CD14-positive monocyte (primary cell): ENCODE measurements around the gene CUEDC1. TPM values are rescaled to one million over a fixed set of nuclear protein-coding genes. Genes with fewer than 3 reads are reported as not detected.

Experiments
- DNase-seq, 3 donors: peaks; one replicate each; pipeline ENCODE4 v3.0.0-alpha.2; 2011 to 2022
- H2AFZ ChIP-seq: 2 replicates; pipeline ENCODE4 v1.6.0; 2012; ENCODE audit warnings: mild to moderate bottlenecking, low read depth, low read length, inconsistent platforms; ENCODE audit not compliant: insufficient read depth, poor library complexity, severe bottlenecking
- H3K27ac ChIP-seq, 2 donors: 1 replicate in 1 of 2; 2 replicates in 1 of 2; pipeline ENCODE4 v1.5.1; 2012 to 2013; ENCODE audit warnings: low read length in 2 of 2, control low read depth in 1 of 2, inconsistent platforms in 1 of 2, low read depth in 1 of 2, mild to moderate bottlenecking in 1 of 2
- H3K27me3 ChIP-seq, 2 donors: one replicate each; pipeline versions ENCODE4 v1.6.0 to v1.6.1; 2011 to 2013; ENCODE audit warnings: low read length in 2 of 2; ENCODE audit not compliant: control insufficient read depth in 2 of 2, insufficient read depth in 2 of 2
- H3K36me3 ChIP-seq, 2 donors: replicated peaks in 1 of 2; 1 replicate in 1 of 2; 2 replicates in 1 of 2; pipeline versions ENCODE4 v1.5.1 to v1.6.1; 2012 to 2013; ENCODE audit warnings: low read length in 2 of 2, control low read depth in 1 of 2, inconsistent platforms in 1 of 2, mild to moderate bottlenecking in 1 of 2; ENCODE audit not compliant: insufficient read depth in 2 of 2, control insufficient read depth in 1 of 2
- H3K4me1 ChIP-seq, 2 donors: 1 replicate in 1 of 2; 2 replicates in 1 of 2; pipeline versions ENCODE4 v1.5.1 to v1.6.1; 2012 to 2013; ENCODE audit warnings: low read length in 2 of 2, control low read depth in 1 of 2, inconsistent platforms in 1 of 2, mild to moderate bottlenecking in 1 of 2, moderate library complexity in 1 of 2; ENCODE audit not compliant: insufficient read depth in 2 of 2, control insufficient read depth in 1 of 2
- H3K4me2 ChIP-seq: replicated peaks from 2 replicates; pipeline ENCODE3; 2012; ENCODE audit warnings: low read length, moderate library complexity, mild to moderate bottlenecking; ENCODE audit not compliant: poor library complexity, severe bottlenecking; ENCODE audit errors: extremely low read depth
- H3K4me3 ChIP-seq, 3 experiments: fragments of 200-600 bp in 1 of 3; sonication (generic) in 1 of 3; replicated peaks in 1 of 3; 1 replicate in 2 of 3; 2 replicates in 1 of 3; pipeline ENCODE4 v1.5.1; 2011 to 2013; ENCODE audit warnings: low read length in 3 of 3, mild to moderate bottlenecking in 3 of 3, control low read depth in 2 of 3, low read depth in 2 of 3, inconsistent platforms in 1 of 3, moderate library complexity in 1 of 3
- H3K79me2 ChIP-seq: 2 replicates; pipeline ENCODE4 v1.6.0; 2012; ENCODE audit warnings: mild to moderate bottlenecking, control low read depth, inconsistent platforms, low read length, moderate library complexity; ENCODE audit not compliant: insufficient read depth
- H3K9ac ChIP-seq: 2 replicates; pipeline ENCODE4 v1.6.0; 2017; ENCODE audit warnings: low read length, mild to moderate bottlenecking; ENCODE audit not compliant: insufficient read depth, poor library complexity, severe bottlenecking
- H3K9me3 ChIP-seq, 2 donors: replicated peaks in 1 of 2; 1 replicate in 1 of 2; 2 replicates in 1 of 2; pipeline versions ENCODE4 v1.5.1 to v1.6.1; 2012 to 2013; ENCODE audit warnings: low read length in 2 of 2, control low read depth in 1 of 2; ENCODE audit not compliant: control insufficient read depth in 1 of 2, insufficient read depth in 1 of 2
- H4K20me1 ChIP-seq: 2 replicates; pipeline ENCODE4 v1.6.0; 2012; ENCODE audit warnings: mild to moderate bottlenecking, low read length, control low read depth, moderate library complexity; ENCODE audit not compliant: insufficient read depth
- H3K27ac Mint-ChIP-seq, 7 donors: one replicate each; pipeline ENCODE4 v1.8.0; 2020; ENCODE audit warnings: mild to moderate bottlenecking in 7 of 7, mixed read lengths in 7 of 7, moderate library complexity in 6 of 7, inconsistent platforms in 2 of 7
- H3K27me3 Mint-ChIP-seq, 3 donors: one replicate each; pipeline ENCODE4 v1.8.0; 2021 to 2022; ENCODE audit warnings: low read depth in 3 of 3, mild to moderate bottlenecking in 3 of 3, mixed read lengths in 3 of 3, moderate library complexity in 3 of 3, inconsistent platforms in 1 of 3
- H3K36me3 Mint-ChIP-seq, 2 donors: one replicate each; pipeline ENCODE4 v1.8.0; 2020; ENCODE audit warnings: mixed read lengths in 2 of 2, inconsistent platforms in 1 of 2, mild to moderate bottlenecking in 1 of 2
- H3K4me1 Mint-ChIP-seq: one replicate; pipeline ENCODE4 v1.8.0; 2020; ENCODE audit warnings: mild to moderate bottlenecking, mixed read lengths
- H3K4me3 Mint-ChIP-seq, 2 donors: one replicate each; pipeline ENCODE4 v1.8.0; 2020; ENCODE audit warnings: mild to moderate bottlenecking in 2 of 2, mixed read lengths in 2 of 2, moderate library complexity in 1 of 2
- H3K9me3 Mint-ChIP-seq, 7 donors: one replicate each; pipeline ENCODE4 v1.8.0; 2020 to 2022; ENCODE audit warnings: mixed read lengths in 7 of 7, mild to moderate bottlenecking in 6 of 7, moderate library complexity in 6 of 7, inconsistent platforms in 2 of 7
- CTCF ChIP-seq: fragments of 200-600 bp; IDR thresholded peaks from one replicate; pipeline ENCODE4 v1.8.0; 2022; ENCODE audit warnings: antibody characterized with exemption, mild to moderate bottlenecking
- WGBS: methylation state at CpG from one replicate; pipeline ENCODE4 v1.1.5; 2013; ENCODE audit warnings: missing lambda C conversion rate; ENCODE audit not compliant: insufficient coverage; 5-methylcytosine and 5-hydroxymethylcytosine counted together
- intact Hi-C, 2 donors: fragments of 100-400 bp; cut with micrococcal nuclease; formaldehyde crosslinking; loops; one replicate each; pipeline versions ENCODE4 v1.15.0 to v1.15.1; 2023
- polyA plus RNA-seq, 3 donors: library from polyadenylated mRNA; depleted of rRNA in 1 of 3; unstranded in 2 of 3; stranded (reverse) in 1 of 3; fragments of 300-500 nt in 2 of 3; fragments of >200 nt in 1 of 3; fragmentation: Illumina TruSeq in 2 of 3; gene quantifications; 1 replicate in 2 of 3; 2 replicates in 1 of 3; pipeline ENCODE4 v1.2.3, GENCODE V29; 2012 to 2021

CUEDC1 gene
- polyA plus RNA-seq, 3 donors = 4.2 to 31.0 (median 4.3) TPM

GRCh38 chr17:57987581-57988300 is 32.5 kb upstream of the CUEDC1 start, which contains the start of gene VEZF1:
TSS of gene VEZF1 (minus strand) at chr17:57988254. CDS start at chr17:57988111, 143 bp downstream.
- TF ChIP-seq CTCF = no peak
- WGBS = 0% methylated on average over 40 of the region's 74 CpGs
- peak within 1 kb of the TSS; percentile 95 for H2AFZ ChIP-seq
- no peaks in the 10 kb centered on the region for H3K27me3 ChIP-seq
- peak within 1 kb of the TSS; percentile 80 to 92 (median 91) for H3K4me3 ChIP-seq
- Mint-ChIP-seq H3K27me3 (peaks cover 0 to 2% (median 0%) of the 10 kb centered on the region in 3 donors), H3K36me3 (peaks cover 9 to 20% of the 10 kb centered on the region in 2 donors), H3K27ac (peak within 1 kb of the TSS; percentile 90 to 97 (median 95)), H3K9me3 (no peaks in the 10 kb centered on the region), H3K4me3 (peak within 1 kb of the TSS; percentile 95 to 96), H3K4me1 (peaks cover 55% of the 10 kb centered on the region)
- H3K36me3 ChIP-seq = peaks cover 5 to 24% of the 10 kb centered on the region in 2 donors
- H3K4me2 ChIP-seq = peak within 1 kb of the TSS; percentile 96
- H3K79me2 ChIP-seq = peaks cover 59% of the 10 kb centered on the region
- peak; percentile 64 to 73 (median 69) for DNase-seq
- intact Hi-C loops = loop anchor here (2.0 to 5.0 kb wide), 4 partner anchors 39 to 95 kb away; no protein-coding TSS in a partner anchor
- H4K20me1 ChIP-seq = peaks cover 45% of the 10 kb centered on the region
- no peaks in the 10 kb centered on the region for H3K9me3 ChIP-seq
- peak within 1 kb of the TSS; percentile 91 for H3K9ac ChIP-seq
- peaks cover 33 to 54% of the 10 kb centered on the region in 2 donors for H3K4me1 ChIP-seq
- peak within 1 kb of the TSS; percentile 79 to 92 for H3K27ac ChIP-seq

- Histone ChIP-seq H3K79me2 (peaks cover 66% of the 10 kb centered on the region), H3K4me1 (peaks cover 33 to 61% of the 10 kb centered on the region in 2 donors), H3K4me2 (peak overlapping the region; percentile 96), H3K9me3 (no peaks in the 10 kb centered on the region), H3K4me3 (peak overlapping the region; percentile 80 to 92 (median 91)), H3K36me3 (peaks cover 13 to 31% of the 10 kb centered on the region in 2 donors), H2AFZ (peak overlapping the region; percentile 95), H4K20me1 (peaks cover 52% of the 10 kb centered on the region), H3K27ac (peak overlapping the region; percentile 79 to 92), H3K9ac (peak overlapping the region; percentile 91), H3K27me3 (no peaks in the 10 kb centered on the region)
- Mint-ChIP-seq H3K36me3 (peaks cover 16 to 26% of the 10 kb centered on the region in 2 donors), H3K9me3 (no peaks in the 10 kb centered on the region), H3K4me3 (peak overlapping the region; percentile 86 to 91), H3K27me3 (peaks cover 0 to 2% (median 0%) of the 10 kb centered on the region in 3 donors), H3K4me1 (peaks cover 59% of the 10 kb centered on the region), H3K27ac (peak overlapping the region; percentile 85 to 94 (median 87))
- 0% methylated on average over 25 of the region's 38 CpGs for WGBS
- DNase-seq = peak; percentile 27 to 71 (median 50)
- no peak for TF ChIP-seq CTCF
- intact Hi-C loops = loop anchor here (2.0 to 5.0 kb wide), 4 partner anchors 38 to 95 kb away; no protein-coding TSS in a partner anchor
Measured at GRCh38 chr17:57986841-57987580, 31.8 kb upstream of the CUEDC1 start.
